ENCODE results near the gene P4HA2.
A peak's percentile ranks its signal among the peaks of the same experiment; 100 is the strongest.

The P4HA2 gene

GRCh38 chr5:132227485-132228240 is at the start of gene P4HA2:
Gene P4HA2, minus strand, starts transcription at chr5:132227853. Its CDS starts 9,227 bp downstream, at chr5:132218626.
- peak; percentile 45 to 54 for DNase-seq

- DNase-seq = no peak
Measured at GRCh38 chr5:132277256-132277655, 49.6 kb upstream of the P4HA2 start.

GRCh38 chr5:132275367-132276220 is 47.9 kb upstream of the P4HA2 start:
- no peak for DNase-seq

GRCh38 chr5:132274050-132274792 is 46.6 kb upstream of the P4HA2 start:
- DNase-seq = no peak

GRCh38 chr5:132273631-132274030 is 46.0 kb upstream of the P4HA2 start:
- no peak for DNase-seq

GRCh38 chr5:132272311-132273210 is 44.9 kb upstream of the P4HA2 start:
- peak; percentile 74 to 76 for DNase-seq

- no peak for DNase-seq
Measured at GRCh38 chr5:132271251-132272246, 43.9 kb upstream of the P4HA2 start.

GRCh38 chr5:132270706-132271105 is 43.1 kb upstream of the P4HA2 start:
- no peak for DNase-seq

GRCh38 chr5:132270335-132270665 is 42.6 kb upstream of the P4HA2 start:
- DNase-seq = no peak

GRCh38 chr5:132269635-132270334 is 42.1 kb upstream of the P4HA2 start:
- DNase-seq = no peak

- no peak for DNase-seq
Measured at GRCh38 chr5:132268769-132269551, 41.3 kb upstream of the P4HA2 start.

GRCh38 chr5:132267931-132268768 is 40.5 kb upstream of the P4HA2 start:
- no peak for DNase-seq

- DNase-seq = no peak
Measured at GRCh38 chr5:132267166-132267739, 39.6 kb upstream of the P4HA2 start.

- DNase-seq = no peak
Measured at GRCh38 chr5:132266836-132267160, 39.1 kb upstream of the P4HA2 start.

GRCh38 chr5:132266031-132266835 is 38.6 kb upstream of the P4HA2 start:
- DNase-seq = no peak

- no peak for DNase-seq
Measured at GRCh38 chr5:132265336-132266030, 37.8 kb upstream of the P4HA2 start.

All from stimulated activated CD4-positive, alpha-beta T cell treated with anti-CD3 and anti-CD28 coated beads, Interleukin-2, amount 100 ng/mL, for 48 hours (primary cell).